Heart left ventricle (tissue), 16 donors: ENCODE measurements around the gene ITGBL1. TPM values are rescaled to one million over a fixed set of nuclear protein-coding genes. Genes with fewer than 3 reads are reported as not detected.

Source experiments
- ATAC-seq, 4 donors: fragments of 200-7000 bp; cut with Tn5 transposase; one replicate each; pipeline ENCODE4 v1.9.1; 2020 to 2022; ENCODE audit warnings: moderate library complexity in 4 of 4, mild to moderate bottlenecking in 3 of 4, moderate number of reproducible peaks in 1 of 4
- DNase-seq, 5 donors: peaks; one replicate each; pipeline ENCODE4 v3.0.0-alpha.2; 2020
- H3K27ac ChIP-seq, 12 donors: fragments of 200-600 bp; sonication (generic) in 4 of 12; one replicate each; pipeline versions ENCODE4 v1.5.0 to v1.8.0; 2016 to 2022; ENCODE audit warnings: mild to moderate bottlenecking in 2 of 12
- H3K27me3 ChIP-seq, 9 donors: fragments of 200-600 bp; sonication (generic) in 2 of 9; one replicate each; pipeline versions ENCODE4 v1.5.1 to v1.8.0; 2016 to 2022; ENCODE audit warnings: mild to moderate bottlenecking in 3 of 9
- H3K36me3 ChIP-seq, 9 donors: fragments of 200-600 bp; sonication (generic) in 2 of 9; one replicate each; pipeline versions ENCODE4 v1.5.0 to v1.8.0; 2018 to 2022; ENCODE audit warnings: mild to moderate bottlenecking in 2 of 9
- H3K4me1 ChIP-seq, 12 donors: fragments of 200-600 bp; sonication (generic) in 4 of 12; one replicate each; pipeline versions ENCODE4 v1.5.0 to v1.8.0; 2016 to 2022; ENCODE audit warnings: mild to moderate bottlenecking in 3 of 12
- H3K4me3 ChIP-seq, 12 donors: fragments of 200-600 bp; sonication (generic) in 4 of 12; one replicate each; pipeline versions ENCODE4 v1.5.0 to v1.8.0; 2017 to 2022; ENCODE audit warnings: mild to moderate bottlenecking in 9 of 12, moderate library complexity in 4 of 12
- H3K9me3 ChIP-seq, 12 donors: fragments of 200-600 bp; sonication (generic) in 4 of 12; one replicate each; pipeline versions ENCODE4 v1.5.0 to v1.8.0; 2016 to 2022; ENCODE audit warnings: mild to moderate bottlenecking in 1 of 12
- POLR2A ChIP-seq, 2 donors: fragments of 450-650 bp; IDR thresholded peaks; one replicate each; pipeline ENCODE4 v1.6.1; 2017; ENCODE audit warnings: antibody characterized with exemption in 2 of 2, mild to moderate bottlenecking in 2 of 2, moderate library complexity in 2 of 2
- whole genome bisulfite sequencing, 4 donors: extraction: QIAGEN DNeasy Blood & Tissue Kit in 2 of 4; methylation state at CpG; one replicate each; pipeline versions ENCODE4 v1.1.5 to v1.1.7; 2013 to 2018; 5-methylcytosine and 5-hydroxymethylcytosine counted together
- intact Hi-C, 10 donors: fragments of 100-400 bp; cut with DNase I; formaldehyde crosslinking; loops; one replicate each; pipeline versions ENCODE4 v1.11.1 to v1.14.2; 2022
- polyA plus RNA-seq, 2 donors: library from polyadenylated mRNA; stranded (reverse); fragments of 200-250 nt; gene quantifications; one replicate each; pipeline ENCODE4 v1.2.3, GENCODE V29; 2013
- total RNA-seq, 9 donors: library from RNA; depleted of rRNA in 2 of 9; stranded (reverse); fragments of >200 nt in 2 of 9; fragmentation: NEBNext Ultra II Directional in 3 of 9; extraction: Animal tissue kit (Norgen Biotek cat#: 25700) in 3 of 9; gene quantifications; one replicate each; pipeline versions ENCODE4 v1.1.0 to v1.2.4, GENCODE V29; 2016 to 2023
- TF ChIP-seq, protein P1 (sequence below), 12 donors: fragments of 200-600 bp; sonication (generic) in 4 of 12; IDR thresholded peaks; one replicate each; pipeline versions ENCODE4 v1.5.0 to v1.8.0; 2018 to 2022; ENCODE audit warnings: antibody characterized with exemption in 12 of 12, mild to moderate bottlenecking in 5 of 12
- donor health status: ischemic (EF 13 %, LVEDD 7.1; RV severe dilation, severe dysfunction).
- donor health status: healthy with polysubstance abuse.
- donor health status: DM: no; HTN: yes; CAD: no.
- donor health status: DM: no; HTN: no; CAD: no.
- donor health status: ischemic (EF 25% LVEDD 6.9; RV normal size, moderate dysfunction).
- donor health status: ischemic (EF 25% LVEDD 5.7; RV mildly dilated, moderate dysfunction).
- donor health status: healthy.
- donor health status: DM: yes; HTN: yes; CAD: no.
- donor health status: ischemic (EF 35%, LVEDD 5.7; RV mildly dilated, moderate dysfunction).
- donor health status: nonischemic (EF 11% LVEDD 7.7; RV severe dilation, severe dysfunction).
- donor health status: DM: yes; HTN: yes; CAD: no.
- donor health status: PGD.
- donor health status: ischemic (EF 29% LVEDD 5.4; RV normal size, mild dysfunction).
- donor health status: nonischemic (EF 23%, LVEDD 6.1; RV moderate dilation, normal function).

The ITGBL1 gene
- total and polyA plus RNA-seq, 11 donors, result 0.15 to 5.9 (median 2.5) TPM

DNA sequence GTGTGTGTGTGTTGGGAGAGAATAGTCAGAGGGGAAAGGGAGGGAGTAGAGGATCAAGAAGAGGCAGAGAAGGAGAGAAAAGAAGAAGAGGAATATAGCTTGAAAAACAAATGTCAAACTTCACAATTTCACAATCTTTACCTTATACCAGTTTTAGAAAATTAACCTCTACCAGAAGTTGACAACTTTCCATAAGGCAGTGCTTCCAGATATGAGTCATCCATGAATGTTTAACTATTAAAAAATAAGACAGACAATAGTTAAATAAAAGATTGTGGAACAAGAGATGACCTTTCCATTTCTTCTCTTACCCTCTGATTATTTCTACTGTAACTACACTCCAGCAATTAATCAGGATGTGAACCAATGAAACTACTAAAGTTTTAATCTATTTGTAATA is 229.4 kb downstream of the ITGBL1 start:
- no peak overlapping the region for H3K4me3 ChIP-seq
- no peak for DNase-seq
- ATAC-seq, result no peak
- intact Hi-C loops, result no loop called here
- no peaks in the 10 kb centered on the region for H3K36me3 ChIP-seq
- no peaks in the 10 kb centered on the region for H3K9me3 ChIP-seq
- H3K27ac ChIP-seq, result no peak overlapping the region
- no peaks in the 10 kb centered on the region for H3K27me3 ChIP-seq
- H3K4me1 ChIP-seq, result no peaks in the 10 kb centered on the region
- no peak for TF ChIP-seq POLR2A (IDR thresholded peaks at IDR 0.05)
- TF ChIP-seq, protein P1, sequence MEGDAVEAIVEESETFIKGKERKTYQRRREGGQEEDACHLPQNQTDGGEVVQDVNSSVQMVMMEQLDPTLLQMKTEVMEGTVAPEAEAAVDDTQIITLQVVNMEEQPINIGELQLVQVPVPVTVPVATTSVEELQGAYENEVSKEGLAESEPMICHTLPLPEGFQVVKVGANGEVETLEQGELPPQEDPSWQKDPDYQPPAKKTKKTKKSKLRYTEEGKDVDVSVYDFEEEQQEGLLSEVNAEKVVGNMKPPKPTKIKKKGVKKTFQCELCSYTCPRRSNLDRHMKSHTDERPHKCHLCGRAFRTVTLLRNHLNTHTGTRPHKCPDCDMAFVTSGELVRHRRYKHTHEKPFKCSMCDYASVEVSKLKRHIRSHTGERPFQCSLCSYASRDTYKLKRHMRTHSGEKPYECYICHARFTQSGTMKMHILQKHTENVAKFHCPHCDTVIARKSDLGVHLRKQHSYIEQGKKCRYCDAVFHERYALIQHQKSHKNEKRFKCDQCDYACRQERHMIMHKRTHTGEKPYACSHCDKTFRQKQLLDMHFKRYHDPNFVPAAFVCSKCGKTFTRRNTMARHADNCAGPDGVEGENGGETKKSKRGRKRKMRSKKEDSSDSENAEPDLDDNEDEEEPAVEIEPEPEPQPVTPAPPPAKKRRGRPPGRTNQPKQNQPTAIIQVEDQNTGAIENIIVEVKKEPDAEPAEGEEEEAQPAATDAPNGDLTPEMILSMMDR (IDR thresholded peaks at IDR 0.05), result no peak

DNA sequence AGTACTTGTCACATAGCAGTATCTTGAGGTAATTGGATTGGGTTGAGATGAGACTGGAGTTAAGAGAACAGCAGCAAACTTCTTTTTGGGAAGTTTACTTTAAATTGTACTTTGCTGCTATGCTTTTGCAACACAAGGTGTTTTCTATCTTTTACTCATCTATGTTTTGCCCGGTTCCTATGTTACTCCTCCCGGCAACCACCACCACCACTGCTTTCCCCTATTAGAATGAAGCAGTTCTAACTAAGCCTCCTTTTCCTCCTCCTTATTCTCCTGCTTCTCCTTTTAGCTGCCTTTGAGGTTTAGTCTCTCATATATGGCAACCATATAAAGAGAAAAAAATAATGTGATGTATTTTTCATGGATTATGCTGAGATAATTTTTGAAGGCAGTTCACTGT is 233.5 kb downstream of the ITGBL1 start:
- no peak overlapping the region for H3K27ac ChIP-seq
- 87 to 92% (median 88%) methylated on average over 2 of the region's 2 CpGs for WGBS, 4 donors
- no peak for ATAC-seq

DNA sequence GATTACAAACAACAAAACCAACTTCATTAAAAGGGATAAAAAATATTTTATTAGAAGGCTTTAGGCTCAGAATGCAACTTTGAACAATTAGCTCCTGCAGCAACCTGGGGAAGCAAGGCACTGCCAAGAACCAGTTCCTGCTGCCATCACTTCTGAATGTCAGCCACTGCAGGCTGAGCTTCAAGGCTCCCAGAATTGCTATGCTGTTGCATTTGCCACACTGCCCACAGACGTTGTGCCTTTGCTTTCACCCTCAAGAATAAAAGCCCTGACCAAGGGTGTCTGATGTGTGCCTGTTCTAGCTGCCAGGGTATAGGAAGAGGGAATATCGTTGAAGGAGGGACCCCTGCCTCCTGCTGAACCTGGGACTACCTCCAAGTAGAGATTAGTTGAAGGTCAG is 238.4 kb downstream of the ITGBL1 start:
- Histone ChIP-seq H3K27me3 (no peaks in the 10 kb centered on the region), H3K4me1 (peaks cover 0 to 9% (median 0%) of the 10 kb centered on the region in 12 donors), H3K9me3 (no peaks in the 10 kb centered on the region), H3K4me3 (no peak overlapping the region), H3K27ac (no peak overlapping the region), H3K36me3 (no peaks in the 10 kb centered on the region)
- 30 to 52% (median 37%) methylated on average over 2 of the region's 2 CpGs for WGBS, 4 donors
- DNase-seq, result no peak
- no peak for ATAC-seq
- no peak for TF ChIP-seq POLR2A (IDR thresholded peaks at IDR 0.05)
- TF ChIP-seq, protein P1 (IDR thresholded peaks at IDR 0.05), result no peak
- intact Hi-C loops, result no loop called here

More for the DNA sequence above, 233.5 kb downstream of the ITGBL1 start:
- intact Hi-C loops, result no loop called here
- no peaks in the 10 kb centered on the region for H3K4me1 ChIP-seq
- no peaks in the 10 kb centered on the region for H3K36me3 ChIP-seq
- DNase-seq, result no peak
- H3K27me3 ChIP-seq, result no peaks in the 10 kb centered on the region
- no peak overlapping the region for H3K4me3 ChIP-seq
- no peaks in the 10 kb centered on the region for H3K9me3 ChIP-seq
- TF ChIP-seq POLR2A (IDR thresholded peaks at IDR 0.05), result no peak
- TF ChIP-seq, protein P1 (IDR thresholded peaks at IDR 0.05), result no peak

DNA sequence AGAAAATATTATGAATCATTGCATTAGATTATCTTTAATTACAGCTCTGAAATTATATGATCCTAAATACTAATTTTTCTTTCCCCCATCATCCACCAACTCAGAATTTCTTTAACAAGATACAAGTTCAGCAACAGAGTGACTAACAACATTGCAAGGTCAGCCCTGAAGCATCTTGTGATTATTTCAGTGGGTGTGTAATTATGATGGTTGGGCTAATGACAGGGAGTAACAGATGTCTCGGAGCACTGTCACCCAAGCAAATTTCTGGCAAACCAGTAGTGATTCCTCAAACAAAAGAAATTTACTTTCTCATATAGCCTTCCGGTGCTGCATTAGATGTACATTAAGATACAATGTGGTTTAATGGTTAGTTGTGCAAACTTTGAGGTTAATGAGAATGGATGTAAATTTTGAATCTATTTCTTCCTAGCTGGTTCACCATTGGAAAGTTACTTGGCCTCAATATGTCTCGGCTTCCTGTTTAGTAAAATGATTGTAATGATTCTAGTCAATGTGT is 238.9 kb downstream of the ITGBL1 start:
- intact Hi-C loops, result no loop called here
- no peak for ATAC-seq
- Histone ChIP-seq H3K36me3 (no peaks in the 10 kb centered on the region), H3K9me3 (no peaks in the 10 kb centered on the region), H3K27ac (no peak overlapping the region), H3K4me1 (peaks cover 0 to 14% (median 0%) of the 10 kb centered on the region in 12 donors), H3K27me3 (no peaks in the 10 kb centered on the region), H3K4me3 (no peak overlapping the region)
- TF ChIP-seq, protein P1 (IDR thresholded peaks at IDR 0.05), result no peak
- TF ChIP-seq POLR2A (IDR thresholded peaks at IDR 0.05), result no peak
- no peak for DNase-seq
- 81 to 91% (median 84%) methylated on average over 3 of the region's 3 CpGs for WGBS, 4 donors
